ENCODE measurements around the gene WDR59. TPM values are rescaled to one million over a fixed set of nuclear protein-coding genes. Genes with fewer than 3 reads are reported as not detected.

WDR59 gene
- total RNA-seq, 6 experiments from 2014 or later: 32.1 to 39.8 (median 37.3) TPM

- no peaks in the 10 kb centered on the region for H3K4me1 Mint-ChIP-seq (ENCODE audit: low read depth)
- H3K27me3 Mint-ChIP-seq (ENCODE audit: insufficient read depth): peaks cover 1% of the 10 kb centered on the region; the same call in 1 of the 2 replicates
- peaks cover 18% of the 10 kb centered on the region for H3K36me3 Mint-ChIP-seq (ENCODE audit: low read depth)
- no peaks in the 10 kb centered on the region for H3K9me3 Mint-ChIP-seq
- no peak overlapping the region; the same call in 1 of the 2 replicates for H3K27ac Mint-ChIP-seq
- DNase-seq: no peak
- H3K4me3 Mint-ChIP-seq: no peak overlapping the region
- no peak for TF ChIP-seq CTCF (IDR thresholded peaks at IDR 0.05)
Observed at GRCh38 chr16:74942977-74943918, 41.7 kb downstream of the WDR59 start.

GRCh38 chr16:74942566-74942965 lies 42.4 kb downstream of the WDR59 start:
- no peak for TF ChIP-seq CTCF (IDR thresholded peaks at IDR 0.05)
- no peak for DNase-seq
- Mint-ChIP-seq H3K4me1 (ENCODE audit: low read depth) (no peaks in the 10 kb centered on the region), H3K36me3 (ENCODE audit: low read depth) (peaks cover 19% of the 10 kb centered on the region), H3K27me3 (ENCODE audit: insufficient read depth) (no peaks in the 10 kb centered on the region), H3K4me3 (no peak overlapping the region), H3K27ac (no peak overlapping the region), H3K9me3 (no peaks in the 10 kb centered on the region)

GRCh38 chr16:74939688-74940087 lies 45.2 kb downstream of the WDR59 start:
- Mint-ChIP-seq H3K4me1 (ENCODE audit: low read depth) (peaks cover 8% of the 10 kb centered on the region), H3K27ac (no peak overlapping the region), H3K36me3 (ENCODE audit: low read depth) (peaks cover 20% of the 10 kb centered on the region), H3K27me3 (ENCODE audit: insufficient read depth) (no peaks in the 10 kb centered on the region; the same call in 1 of the 2 replicates), H3K9me3 (no peaks in the 10 kb centered on the region), H3K4me3 (no peak overlapping the region)
- no peak for DNase-seq
- no peak for TF ChIP-seq CTCF (IDR thresholded peaks at IDR 0.05)

GRCh38 chr16:74936902-74937560 lies 47.9 kb downstream of the WDR59 start:
- peak; percentile 27; the same call in 1 of the 2 replicates for TF ChIP-seq CTCF (IDR thresholded peaks at IDR 0.05)
- Mint-ChIP-seq H3K27ac (peak overlapping the region; percentile 55), H3K4me1 (ENCODE audit: low read depth) (peaks cover 8% of the 10 kb centered on the region), H3K4me3 (no peak overlapping the region), H3K9me3 (no peaks in the 10 kb centered on the region), H3K27me3 (ENCODE audit: insufficient read depth) (no peaks in the 10 kb centered on the region; the same call in 1 of the 2 replicates), H3K36me3 (ENCODE audit: low read depth) (peaks cover 20% of the 10 kb centered on the region)
- DNase-seq: peak; percentile 80

- Mint-ChIP-seq H3K4me1 (ENCODE audit: low read depth) (no peaks in the 10 kb centered on the region), H3K4me3 (no peak overlapping the region), H3K9me3 (no peaks in the 10 kb centered on the region), H3K27me3 (ENCODE audit: insufficient read depth) (peaks cover 1% of the 10 kb centered on the region; the same call in 1 of the 2 replicates), H3K27ac (no peak overlapping the region), H3K36me3 (ENCODE audit: low read depth) (peaks cover 8% of the 10 kb centered on the region)
- DNase-seq: no peak
- TF ChIP-seq CTCF (IDR thresholded peaks at IDR 0.05): no peak
Observed at GRCh38 chr16:74931445-74931844, 53.5 kb downstream of the WDR59 start.
